Left renal cortex interstitium (tissue), 4 donors: ENCODE data around the gene GNG12. TPM values are rescaled to one million over a fixed set of nuclear protein-coding genes. Genes with fewer than 3 reads are reported as not detected.
A peak's percentile ranks its signal among the peaks of the same experiment; 100 is the strongest.

Experiments
- DNase-seq, 4 donors: peaks; one replicate each; pipeline ENCODE4 v3.0.0-alpha.2; 2013; ENCODE audit warnings: low read depth in 4 of 4, low spot score in 2 of 4, missing footprints in 1 of 4
- polyA plus RNA-seq, 4 donors: library from polyadenylated mRNA; unstranded; fragments of 120-200 nt; gene quantifications; one replicate each; pipeline ENCODE4 v1.2.1, GENCODE V29; 2013; ENCODE audit not compliant: insufficient read length in 4 of 4

The GNG12 gene
- polyA plus RNA-seq, 4 donors = 83.3 to 111 (median 106) TPM

- DNase-seq = no peak
Measured at GRCh38 chr1:67816506-67816905, 16.8 kb downstream of the GNG12 start.

- DNase-seq = no peak
Measured at GRCh38 chr1:67816095-67816475, 17.2 kb downstream of the GNG12 start.

GRCh38 chr1:67815303-67816094 lies 17.8 kb downstream of the GNG12 start:
- DNase-seq = no peak

GRCh38 chr1:67814121-67814772 lies 19.0 kb downstream of the GNG12 start:
- DNase-seq = no peak

GRCh38 chr1:67812226-67812625 lies 21.0 kb downstream of the GNG12 start:
- no peak for DNase-seq

GRCh38 chr1:67811781-67812180 lies 21.5 kb downstream of the GNG12 start:
- no peak for DNase-seq

- no peak for DNase-seq
Measured at GRCh38 chr1:67809887-67810286, 23.4 kb downstream of the GNG12 start.

GRCh38 chr1:67807282-67807681 lies 26.0 kb downstream of the GNG12 start:
- DNase-seq = no peak

GRCh38 chr1:67804710-67805109 lies 28.6 kb downstream of the GNG12 start:
- DNase-seq = no peak

- no peak for DNase-seq
Measured at GRCh38 chr1:67803380-67804279, 29.6 kb downstream of the GNG12 start.

- DNase-seq = no peak
Measured at GRCh38 chr1:67802565-67802964, 30.7 kb downstream of the GNG12 start.

- no peak for DNase-seq
Measured at GRCh38 chr1:67801903-67802302, 31.4 kb downstream of the GNG12 start.

- DNase-seq = no peak
Measured at GRCh38 chr1:67795179-67795912, 37.9 kb downstream of the GNG12 start.

GRCh38 chr1:67793562-67793961 lies 39.7 kb downstream of the GNG12 start:
- peak in 3 of 4 donors; percentile 18 to 56 (median 34) for DNase-seq

GRCh38 chr1:67792741-67793458 lies 40.4 kb downstream of the GNG12 start:
- no peak for DNase-seq

- DNase-seq = no peak
Measured at GRCh38 chr1:67792103-67792502, 41.2 kb downstream of the GNG12 start.

GRCh38 chr1:67791686-67792085 lies 41.6 kb downstream of the GNG12 start:
- no peak for DNase-seq

- no peak for DNase-seq
Measured at GRCh38 chr1:67791261-67791660, 42.0 kb downstream of the GNG12 start.

- no peak for DNase-seq
Measured at GRCh38 chr1:67790201-67790692, 43.0 kb downstream of the GNG12 start.

GRCh38 chr1:67789551-67789950 lies 43.7 kb downstream of the GNG12 start:
- no peak for DNase-seq
